Measurements from ENCODE around the gene AHRR.

DNA sequence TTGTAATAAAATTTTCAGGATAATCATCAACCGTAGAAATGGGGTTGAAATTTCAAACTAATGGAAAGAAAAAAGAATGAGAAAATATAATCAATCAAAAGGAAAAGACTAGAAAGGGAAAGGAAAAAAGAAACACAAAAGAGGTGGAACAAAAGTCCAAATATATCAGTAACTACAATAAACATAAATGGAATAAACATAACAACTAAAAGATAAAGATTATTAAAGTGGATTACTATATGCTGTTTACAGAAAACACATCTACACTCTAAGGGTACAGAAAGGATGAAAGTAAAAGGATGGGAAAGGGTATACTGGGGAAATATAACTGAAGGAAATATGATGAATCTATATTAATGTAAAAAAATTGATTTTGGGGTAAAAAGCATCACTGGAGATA is 43.0 kb downstream of the AHRR start:
- TF ChIP-seq SP1 (IDR thresholded peaks at IDR 0.05): no peak
- no peak for TF ChIP-seq ARNT (IDR thresholded peaks at IDR 0.05)
